GM19328 (cell line): Measurements from ENCODE around the gene CTDP1.

Source experiments
- ATAC-seq: cut with Tn5 transposase; IDR thresholded peaks from one replicate; pipeline ENCODE4 v1.9.1; 2021; ENCODE audit warnings: mild to moderate bottlenecking, moderate library complexity; ENCODE audit not compliant: unreplicated experiment

Gene CTDP1

GRCh38 chr18:79679552-79680099, at the start of gene CTDP1:
Gene CTDP1, plus strand, starts transcription at chr18:79679803. Its CDS starts 145 bp downstream, at chr18:79679948.
- ATAC-seq: peak; percentile 61

GRCh38 chr18:79630281-79631095, 49.1 kb upstream of the CTDP1 start:
- ATAC-seq: no peak

GRCh38 chr18:79631096-79631507, 48.5 kb upstream of the CTDP1 start:
- ATAC-seq: no peak

- no peak for ATAC-seq
Observed at GRCh38 chr18:79631761-79632446, 47.7 kb upstream of the CTDP1 start.

- ATAC-seq: no peak
Observed at GRCh38 chr18:79632765-79633164, 46.8 kb upstream of the CTDP1 start.

GRCh38 chr18:79634186-79634585, 45.4 kb upstream of the CTDP1 start:
- ATAC-seq: no peak

GRCh38 chr18:79634593-79635426, 44.8 kb upstream of the CTDP1 start:
- no peak for ATAC-seq

- ATAC-seq: no peak
Observed at GRCh38 chr18:79635427-79635726, 44.2 kb upstream of the CTDP1 start.

- ATAC-seq: no peak
Observed at GRCh38 chr18:79637181-79637920, 42.3 kb upstream of the CTDP1 start.

- no peak for ATAC-seq
Observed at GRCh38 chr18:79637921-79638909, 41.4 kb upstream of the CTDP1 start.

- no peak for ATAC-seq
Observed at GRCh38 chr18:79639072-79639829, 40.4 kb upstream of the CTDP1 start.

- no peak for ATAC-seq
Observed at GRCh38 chr18:79640064-79640672, 39.4 kb upstream of the CTDP1 start.

GRCh38 chr18:79640875-79641274, 38.7 kb upstream of the CTDP1 start:
- no peak for ATAC-seq

GRCh38 chr18:79641722-79642497, 37.7 kb upstream of the CTDP1 start:
- no peak for ATAC-seq

GRCh38 chr18:79642626-79643025, 37.0 kb upstream of the CTDP1 start:
- no peak for ATAC-seq

GRCh38 chr18:79643054-79643984, 36.3 kb upstream of the CTDP1 start:
- no peak for ATAC-seq
